ENCODE measurements around the gene FAN1. TPM values are rescaled to one million over a fixed set of nuclear protein-coding genes. Genes with fewer than 3 reads are reported as not detected.

Gene FAN1
- total RNA-seq, 6 donors from 2014 or later, result 10.2 to 22.0 (median 14.8) TPM

- DNase-seq, result no peak
- TF ChIP-seq EP300 (IDR thresholded peaks at IDR 0.05) (no peak), POLR2AphosphoS5 (IDR thresholded peaks at IDR 0.05) (no peak), POLR2A (IDR thresholded peaks at IDR 0.05) (no peak), CTCF (IDR thresholded peaks at IDR 0.05) (no peak)
- no peak overlapping the region for H3K27ac ChIP-seq
- no peaks in the 10 kb centered on the region for H3K9me3 ChIP-seq
- 81 to 88% methylated on average over 4 of the region's 4 CpGs for WGBS, 2 donors
- H3K36me3 ChIP-seq, result no peaks in the 10 kb centered on the region
- ATAC-seq (ENCODE audit: low FRiP score in 2 of 2), result no peak
- H3K4me3 ChIP-seq, result no peak overlapping the region
- no peaks in the 10 kb centered on the region for H3K27me3 ChIP-seq
- H3K4me1 ChIP-seq, result no peaks in the 10 kb centered on the region
These were observed 14.5 kb upstream of the FAN1 start for GRCh38 chr15:30889196-30889595.

GRCh38 chr15:30895461-30896210, 8.1 kb upstream of the FAN1 start:
- no peak overlapping the region for H3K27ac ChIP-seq
- no peaks in the 10 kb centered on the region for H3K9me3 ChIP-seq
- DNase-seq (peak in 1 of 2 donors; percentile 56), ATAC-seq (ENCODE audit: low FRiP score in 2 of 2) (no peak)
- TF ChIP-seq POLR2AphosphoS5 (IDR thresholded peaks at IDR 0.05) (no peak), EP300 (IDR thresholded peaks at IDR 0.05) (no peak), CTCF (IDR thresholded peaks at IDR 0.05) (no peak), POLR2A (IDR thresholded peaks at IDR 0.05) (no peak)
- H3K36me3 ChIP-seq, result no peaks in the 10 kb centered on the region
- no peaks in the 10 kb centered on the region for H3K27me3 ChIP-seq
- no peaks in the 10 kb centered on the region for H3K4me1 ChIP-seq
- no peak overlapping the region for H3K4me3 ChIP-seq
- WGBS, 2 donors, result 92 to 93% methylated on average over 32 to 33 of the region's 33 CpGs

DNA sequence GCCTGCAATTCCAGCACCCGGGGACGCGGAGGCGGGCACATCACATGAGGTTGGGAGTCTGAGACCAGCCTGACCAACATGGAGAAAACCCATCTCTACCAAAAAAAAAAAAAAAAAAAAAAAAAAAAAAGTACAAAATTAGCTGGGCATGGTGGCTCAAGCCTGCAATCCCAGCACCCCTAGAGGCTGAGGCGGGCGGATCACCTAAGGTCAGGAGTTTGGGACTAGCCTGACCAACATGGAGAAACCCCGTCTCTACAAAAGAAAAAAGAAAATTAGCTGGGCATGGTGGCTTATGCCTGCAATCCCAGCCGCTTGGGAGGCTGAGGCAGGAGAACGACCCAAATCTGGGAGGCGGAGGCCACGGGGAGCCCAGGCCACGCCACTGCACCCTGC, 7.5 kb upstream of the FAN1 start:
- no peaks in the 10 kb centered on the region for H3K36me3 ChIP-seq
- H3K27me3 ChIP-seq, result no peaks in the 10 kb centered on the region
- no peak overlapping the region for H3K27ac ChIP-seq
- no peaks in the 10 kb centered on the region for H3K4me1 ChIP-seq
- H3K4me3 ChIP-seq, result no peak overlapping the region
- no peak for ATAC-seq (ENCODE audit: low FRiP score in 2 of 2)
- 85 to 94% methylated on average over 8 to 12 of the region's 12 CpGs for WGBS, 2 donors
- no peaks in the 10 kb centered on the region for H3K9me3 ChIP-seq
- peak in 1 of 2 donors; percentile 50 for DNase-seq
- no peak for TF ChIP-seq CTCF (IDR thresholded peaks at IDR 0.05)
- TF ChIP-seq POLR2A (IDR thresholded peaks at IDR 0.05), result no peak
- TF ChIP-seq POLR2AphosphoS5 (IDR thresholded peaks at IDR 0.05), result no peak
- TF ChIP-seq EP300 (IDR thresholded peaks at IDR 0.05), result no peak

DNA sequence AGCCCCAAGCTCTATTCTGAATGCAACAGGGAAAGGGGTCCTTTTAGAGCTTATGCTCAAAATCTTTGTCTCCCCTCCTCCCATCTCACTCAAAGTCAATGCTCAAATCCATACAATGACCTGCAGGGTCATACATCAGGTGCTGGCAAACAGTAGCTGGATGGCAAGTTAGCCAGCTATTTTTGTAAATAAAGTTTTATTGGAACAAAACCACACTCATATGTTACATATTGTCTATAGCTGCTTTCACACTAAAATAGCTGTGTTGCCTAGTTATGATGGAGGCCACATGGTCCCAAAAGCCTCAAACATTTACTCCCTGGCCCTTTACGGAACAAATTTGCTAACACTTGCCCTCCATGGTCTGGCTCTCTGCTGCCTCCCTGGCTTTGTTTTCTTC, 1.8 kb upstream of the FAN1 start:
- DNase-seq (no peak), ATAC-seq (ENCODE audit: low FRiP score in 2 of 2) (no peak)
- Histone ChIP-seq H3K27ac (no peak overlapping the region), H3K9me3 (no peaks in the 10 kb centered on the region), H3K27me3 (no peaks in the 10 kb centered on the region), H3K4me1 (peaks cover 4 to 18% (median 8%) of the 10 kb centered on the region in 4 donors), H3K36me3 (no peaks in the 10 kb centered on the region), H3K4me3 (no peak overlapping the region)
- WGBS, 2 donors, result 93 to 100% methylated on average over 1 of the region's 1 CpG
- TF ChIP-seq CTCF (IDR thresholded peaks at IDR 0.05) (no peak), POLR2AphosphoS5 (IDR thresholded peaks at IDR 0.05) (no peak), POLR2A (IDR thresholded peaks at IDR 0.05) (no peak), EP300 (IDR thresholded peaks at IDR 0.05) (no peak)

DNA sequence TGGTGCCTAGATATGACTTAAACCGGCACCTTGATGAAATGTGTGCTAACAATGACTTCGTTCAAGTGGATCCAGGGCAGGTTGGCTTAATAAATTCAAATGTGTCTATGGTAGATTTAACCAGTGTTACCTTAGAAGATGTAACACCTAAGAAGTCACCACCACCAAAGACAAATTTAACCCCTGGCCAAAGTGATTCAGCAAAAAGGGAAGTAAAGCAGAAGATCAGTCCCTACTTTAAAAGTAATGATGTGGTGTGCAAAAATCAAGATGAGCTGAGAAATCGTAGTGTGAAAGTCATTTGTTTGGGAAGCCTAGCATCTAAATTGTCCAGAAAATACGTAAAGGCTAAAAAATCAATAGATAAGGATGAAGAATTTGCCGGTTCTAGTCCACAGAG, 1.1 kb downstream of the FAN1 start:
- Histone ChIP-seq H3K36me3 (peaks cover 0 to 17% (median 6%) of the 10 kb centered on the region in 4 donors), H3K4me3 (peak overlapping the region in 1 of 4 donors; percentile 91), H3K27me3 (no peaks in the 10 kb centered on the region), H3K9me3 (no peaks in the 10 kb centered on the region), H3K27ac (no peak overlapping the region), H3K4me1 (peaks cover 4 to 18% (median 8%) of the 10 kb centered on the region in 4 donors)
- no peak for TF ChIP-seq CTCF (IDR thresholded peaks at IDR 0.05)
- TF ChIP-seq POLR2A (IDR thresholded peaks at IDR 0.05), result no peak
- no peak for TF ChIP-seq EP300 (IDR thresholded peaks at IDR 0.05)
- TF ChIP-seq POLR2AphosphoS5 (IDR thresholded peaks at IDR 0.05), result no peak
- no peak for ATAC-seq (ENCODE audit: low FRiP score in 2 of 2)
- no peak for DNase-seq
- 93 to 94% methylated on average over 5 of the region's 5 CpGs for WGBS, 2 donors

Data from upper lobe of left lung (tissue), 6 donors.